NCI-H1694 treated with DMSO at 0.1 percent for 48 hours (cell line): ENCODE data around the gene LMX1B.
A peak's percentile ranks its signal among the peaks of the same experiment; 100 is the strongest.

ENCODE experiments used
- DNase-seq: peaks from one replicate; lab custom pipeline; 2025; lab: John Stamatoyannopoulos, UW

Gene LMX1B

DNA sequence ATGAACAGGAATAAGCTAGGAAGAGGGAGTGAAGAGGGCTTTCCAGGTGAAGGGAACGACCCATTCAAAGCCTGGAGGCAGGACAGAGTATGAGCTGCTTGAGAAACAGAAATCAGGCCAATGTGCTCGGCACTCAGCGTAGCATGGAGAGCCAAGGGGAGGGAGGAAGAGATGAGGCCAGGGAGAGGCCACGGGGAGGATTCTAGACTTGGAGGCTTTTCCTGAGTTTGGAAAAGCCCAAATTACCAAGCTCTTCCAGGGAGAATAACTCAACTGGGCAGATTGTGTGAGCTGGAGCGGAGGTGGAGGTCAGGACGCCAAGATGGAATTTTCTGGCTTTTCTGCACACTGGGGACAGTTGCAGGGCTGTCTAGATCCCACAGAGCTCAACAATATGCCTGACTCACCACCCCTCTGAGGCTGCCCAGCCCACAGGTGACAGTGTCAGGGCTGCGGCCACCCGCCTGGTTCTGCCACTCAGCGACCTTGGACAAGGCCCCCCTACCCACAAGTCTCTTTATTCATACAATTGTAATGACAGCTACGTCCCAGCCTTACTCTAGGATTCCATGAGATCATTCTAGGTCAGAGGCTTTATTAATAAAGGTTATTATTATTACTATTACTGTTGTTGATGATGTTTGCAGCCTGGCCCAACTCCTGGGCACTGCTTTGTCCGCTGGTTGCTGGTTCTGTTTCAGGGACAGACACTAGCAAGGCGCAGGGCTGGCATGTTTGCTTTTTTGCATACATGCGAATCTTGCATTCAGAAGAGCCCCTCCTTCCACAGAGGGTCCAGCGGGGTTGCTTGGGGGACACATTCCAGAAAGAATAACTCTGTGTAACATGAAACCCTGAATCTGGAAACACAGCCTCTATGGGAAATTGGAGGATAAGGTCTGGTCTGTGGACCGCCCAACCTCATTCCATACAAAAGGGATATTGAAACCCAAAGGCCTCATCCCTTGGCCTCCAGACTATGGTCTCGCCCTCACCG lies 9.4 kb upstream of the LMX1B start:
- DNase-seq: no peak

- no peak for DNase-seq
Observed at GRCh38 chr9:126605792-126606482, 7.8 kb upstream of the LMX1B start.

DNA sequence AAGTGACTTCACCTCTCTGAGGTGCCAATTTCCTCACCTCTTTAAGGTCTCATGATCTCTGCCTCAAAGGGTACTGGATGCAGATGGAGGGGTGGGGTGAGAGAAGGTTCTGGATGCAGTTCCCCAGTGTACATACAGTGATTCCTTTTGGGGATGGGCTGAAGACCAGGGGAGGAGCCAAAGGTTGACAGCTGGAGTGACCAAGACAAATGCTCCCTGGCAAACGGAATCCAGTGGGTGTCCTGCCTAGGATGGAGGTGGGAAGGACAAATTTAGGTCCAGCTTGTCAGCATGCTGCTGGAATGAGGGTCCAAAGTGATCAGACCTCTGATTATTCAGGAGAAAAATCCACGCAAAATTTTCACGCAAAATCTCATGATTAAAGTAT lies 7.3 kb upstream of the LMX1B start:
- no peak for DNase-seq

DNA sequence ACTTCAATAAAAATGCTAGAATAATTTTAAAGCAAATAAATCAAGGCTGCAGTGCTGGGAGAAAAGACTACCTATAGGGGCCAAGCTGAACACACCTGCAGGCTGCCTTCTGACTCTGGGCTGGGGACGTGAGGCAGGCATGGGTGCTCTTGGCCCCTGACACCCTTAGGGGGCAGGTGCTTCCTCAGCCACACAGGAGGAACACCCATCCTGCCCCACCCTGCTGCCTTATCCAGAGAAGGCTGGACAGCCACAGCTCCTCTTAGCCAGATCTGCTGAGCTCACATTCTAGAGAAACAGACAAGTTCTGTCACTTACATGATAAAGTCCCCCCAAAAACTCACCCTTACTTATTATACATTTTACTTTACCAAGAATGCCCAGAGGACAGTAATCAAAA lies 6.6 kb upstream of the LMX1B start:
- no peak for DNase-seq

- DNase-seq: no peak
Observed at GRCh38 chr9:126607731-126608130, 6.0 kb upstream of the LMX1B start.

- no peak for DNase-seq
Observed at GRCh38 chr9:126608551-126608950, 5.2 kb upstream of the LMX1B start.

- no peak for DNase-seq
Observed at GRCh38 chr9:126609191-126609590, 4.5 kb upstream of the LMX1B start.

- no peak for DNase-seq
Observed at GRCh38 chr9:126609711-126610388, 3.9 kb upstream of the LMX1B start.

DNA sequence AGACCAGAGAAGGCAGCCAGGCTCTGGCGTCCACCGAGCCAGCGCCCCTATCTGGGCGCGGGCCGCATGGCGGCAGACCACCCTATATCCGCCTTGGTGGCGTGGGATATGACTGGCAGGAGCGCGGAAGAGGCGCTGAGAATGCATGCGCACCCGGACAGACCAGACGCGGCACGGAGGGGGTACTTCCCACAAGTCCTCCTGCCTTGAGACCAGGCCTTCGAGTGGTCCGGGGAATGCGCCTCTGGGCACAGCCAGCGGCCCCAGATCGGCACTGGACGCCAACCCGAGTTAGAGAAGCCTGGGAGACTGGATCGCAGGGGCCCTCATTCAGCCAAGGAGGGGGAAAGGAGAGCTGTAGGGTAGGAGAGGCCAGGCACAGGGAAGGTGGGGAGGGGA lies 2.5 kb upstream of the LMX1B start:
- DNase-seq: no peak

DNA sequence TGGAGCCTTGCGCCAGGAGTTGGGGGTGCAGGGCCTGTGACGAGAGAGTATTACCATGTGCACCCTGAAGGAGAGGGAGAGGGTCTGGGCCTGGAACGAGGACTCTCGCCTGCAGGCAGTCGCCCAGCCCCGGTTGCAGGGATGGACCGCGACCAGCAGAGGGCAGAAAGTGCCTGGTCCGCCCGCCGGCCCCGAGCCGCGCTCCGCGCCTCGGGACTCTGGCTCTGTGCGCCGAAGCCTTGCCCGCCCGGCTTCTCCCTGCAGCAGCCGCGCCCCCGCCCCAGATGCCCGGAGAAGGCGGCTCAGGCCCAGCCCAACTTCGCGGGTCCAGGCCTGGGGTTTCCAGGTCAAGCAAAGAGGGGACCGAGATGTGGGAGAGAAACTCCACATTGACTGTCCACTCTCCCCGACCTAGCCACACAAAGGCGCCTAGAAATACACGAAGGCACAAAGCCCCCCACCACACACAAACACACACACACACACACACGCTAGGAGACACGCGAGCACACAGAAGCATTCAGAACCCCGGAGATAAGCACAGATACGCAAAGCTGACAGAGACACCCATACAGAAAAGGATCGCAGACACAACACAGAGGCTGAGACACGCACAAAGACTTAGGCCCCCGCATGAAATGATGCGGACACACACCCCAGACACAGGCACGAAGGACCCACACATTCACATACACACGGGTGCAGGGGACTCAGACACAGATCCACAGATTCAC lies 2.0 kb upstream of the LMX1B start:
- peak; percentile 54 for DNase-seq

GRCh38 chr9:126612326-126612812 lies 1.4 kb upstream of the LMX1B start:
- no peak for DNase-seq

DNA sequence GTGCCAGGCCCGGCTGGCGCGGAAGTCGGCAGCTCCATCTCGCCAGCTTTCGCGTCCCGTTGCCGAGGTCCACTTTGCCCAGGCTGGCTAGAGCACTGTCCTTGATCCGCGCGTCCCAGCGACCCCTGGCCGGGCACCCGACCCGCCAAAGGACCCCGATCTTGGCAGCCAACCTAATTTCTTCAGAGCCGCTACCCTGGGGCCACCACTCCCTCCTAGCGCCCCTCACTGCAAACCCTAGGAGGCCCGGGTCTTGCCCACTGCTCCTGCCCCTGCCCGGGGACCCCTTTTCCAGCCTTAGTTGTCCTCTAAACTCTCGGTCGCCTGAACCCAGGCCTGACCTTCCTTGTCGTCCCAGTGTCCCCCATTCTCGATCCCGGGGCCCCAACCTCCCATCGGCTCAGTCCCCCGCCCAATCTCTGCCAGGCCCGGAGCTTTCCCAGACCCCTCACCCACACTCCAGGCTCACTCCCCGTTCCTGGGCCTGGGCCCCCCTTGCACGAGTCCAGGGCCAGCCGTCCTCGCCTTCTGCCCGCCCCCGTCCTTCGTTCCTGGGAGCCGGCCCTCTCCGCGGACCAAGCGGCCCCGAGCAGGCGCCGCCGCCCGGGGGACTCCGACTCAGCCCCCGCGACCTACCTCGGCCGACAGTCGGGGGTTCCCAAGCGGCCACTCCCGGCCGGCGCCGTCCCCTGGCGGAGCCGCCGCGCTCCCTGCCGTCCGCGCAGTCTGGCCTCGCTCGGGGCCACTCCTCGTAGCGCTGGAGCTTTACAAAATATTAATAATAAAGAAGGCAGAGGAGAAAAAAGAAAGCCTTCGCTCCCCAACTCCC lies 701 bp upstream of the LMX1B start:
- no peak for DNase-seq

GRCh38 chr9:126614088-126614454 lies 343 bp downstream of the LMX1B start:
- no peak for DNase-seq

DNA sequence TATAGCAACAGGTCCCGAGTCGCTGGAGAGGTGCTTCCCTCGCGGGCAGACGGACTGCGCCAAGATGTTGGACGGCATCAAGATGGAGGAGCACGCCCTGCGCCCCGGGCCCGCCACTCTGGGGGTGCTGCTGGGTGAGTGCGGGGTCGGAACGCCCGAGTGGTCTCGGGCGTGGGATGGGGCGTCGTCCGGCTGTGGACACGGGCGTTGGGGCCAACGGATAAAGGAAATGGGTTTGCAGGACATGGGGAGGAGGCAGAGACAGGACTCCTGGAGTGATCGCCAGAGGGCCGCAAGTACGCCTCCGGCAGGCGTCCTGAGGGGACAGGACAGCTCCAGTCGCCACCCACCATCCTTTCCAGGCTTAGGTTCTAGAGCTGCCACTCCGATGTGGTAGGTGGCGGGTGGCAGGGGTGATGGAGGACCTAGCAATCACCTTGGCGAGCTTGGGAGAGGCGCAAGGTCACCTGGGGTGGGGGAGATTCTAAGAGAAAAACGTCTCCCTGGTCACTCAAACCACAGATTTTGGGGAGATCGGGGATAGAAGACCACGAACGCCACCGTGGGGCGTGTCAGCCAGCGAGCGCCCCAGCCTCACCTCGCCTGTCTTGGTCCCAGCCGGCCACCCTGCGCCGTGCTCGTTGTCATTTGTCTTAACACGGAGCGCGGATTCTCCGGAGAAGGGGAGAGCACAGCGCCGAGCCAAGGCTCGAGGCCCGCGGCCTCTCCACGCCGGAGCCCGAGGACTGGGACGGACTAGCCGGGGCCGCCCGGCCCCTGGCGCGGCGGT lies 922 bp downstream of the LMX1B start:
- no peak for DNase-seq

DNA sequence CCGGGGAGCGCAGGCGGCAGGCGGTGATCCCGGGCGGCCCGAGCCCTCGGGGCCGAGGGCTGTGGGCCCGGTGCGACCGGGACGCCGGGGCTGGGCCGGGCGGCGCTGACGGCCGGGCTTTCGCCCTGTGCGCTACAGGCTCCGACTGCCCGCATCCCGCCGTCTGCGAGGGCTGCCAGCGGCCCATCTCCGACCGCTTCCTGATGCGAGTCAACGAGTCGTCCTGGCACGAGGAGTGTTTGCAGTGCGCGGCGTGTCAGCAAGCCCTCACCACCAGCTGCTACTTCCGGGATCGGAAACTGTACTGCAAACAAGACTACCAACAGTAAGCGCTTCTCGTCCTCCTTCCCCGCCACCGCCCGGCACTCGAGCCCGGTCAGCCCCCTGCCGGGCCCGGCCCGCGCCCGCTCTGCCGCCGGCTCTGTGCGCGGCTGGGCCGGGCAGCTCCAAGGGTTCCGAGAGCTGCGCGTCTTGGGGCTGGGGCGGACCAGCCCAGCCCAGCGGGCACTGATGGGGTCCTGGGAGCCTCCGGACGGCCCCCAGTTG lies 1.6 kb downstream of the LMX1B start:
- DNase-seq: no peak

DNA sequence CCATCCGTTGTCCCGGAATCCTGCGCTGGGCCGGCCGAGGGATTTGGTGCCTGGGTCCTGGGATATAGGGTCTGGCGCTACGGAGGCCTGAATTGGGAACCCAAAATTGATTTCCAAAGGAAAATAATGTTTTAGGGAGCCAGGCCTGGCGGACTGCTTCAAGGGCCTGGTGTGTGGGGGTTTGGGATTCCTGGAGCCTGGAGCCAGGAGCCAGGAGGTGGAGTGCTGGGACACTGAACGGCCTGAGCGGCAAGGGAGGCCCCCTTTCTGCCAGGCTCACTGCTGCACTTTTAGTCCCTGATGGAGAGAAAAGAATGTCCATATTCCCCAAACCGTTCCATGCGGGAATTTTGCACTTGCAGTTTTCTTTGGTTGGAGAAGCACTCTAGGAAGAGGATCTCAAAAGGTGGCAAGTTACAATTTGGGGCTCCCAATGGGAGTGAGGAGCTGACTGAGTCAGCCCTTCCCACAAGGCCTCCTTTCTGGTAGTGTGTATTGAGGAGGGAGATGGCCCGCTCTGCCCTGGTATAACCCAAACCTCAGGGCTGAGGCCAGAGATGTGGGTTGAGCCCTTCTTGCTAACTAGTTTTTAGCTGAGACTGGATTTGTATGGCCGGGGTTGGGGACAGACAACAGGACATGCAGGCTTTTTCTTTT lies 2.2 kb downstream of the LMX1B start:
- DNase-seq: no peak

- DNase-seq: no peak
Observed at GRCh38 chr9:126616521-126616976, 2.8 kb downstream of the LMX1B start.

GRCh38 chr9:126617003-126617822 lies 3.5 kb downstream of the LMX1B start:
- no peak for DNase-seq
